HTERT RPE-1 (cell line): ENCODE measurements around the gene ELF4.

Source experiments
- in situ Hi-C: fragments of 300-500 bp; cut with MboI; formaldehyde crosslinking; loops from 4 replicates; pipeline ENCODE4 v1.14.3; 2020; ENCODE audit warnings: low sequenced_read_pairs

The ELF4 gene

GRCh38 chrX:130085551-130086446 is 24.5 kb downstream of the ELF4 start:
- in situ Hi-C loops = no loop called here

- in situ Hi-C loops = no loop called here
Observed at GRCh38 chrX:130084631-130085237, 25.6 kb downstream of the ELF4 start.

GRCh38 chrX:130083656-130084382 is 26.5 kb downstream of the ELF4 start:
- in situ Hi-C loops = no loop called here

GRCh38 chrX:130083107-130083490 is 27.2 kb downstream of the ELF4 start:
- in situ Hi-C loops = no loop called here

GRCh38 chrX:130082244-130083106 is 27.8 kb downstream of the ELF4 start:
- in situ Hi-C loops = no loop called here

- in situ Hi-C loops = no loop called here
Observed at GRCh38 chrX:130081421-130082045, 28.8 kb downstream of the ELF4 start.

GRCh38 chrX:130080791-130081367 is 29.4 kb downstream of the ELF4 start:
- in situ Hi-C loops = no loop called here

- in situ Hi-C loops = no loop called here
Observed at GRCh38 chrX:130079824-130080406, 30.4 kb downstream of the ELF4 start.

GRCh38 chrX:130075777-130076176 is 34.5 kb downstream of the ELF4 start:
- in situ Hi-C loops = no loop called here

GRCh38 chrX:130072345-130072740 is 38.0 kb downstream of the ELF4 start:
- in situ Hi-C loops = no loop called here

- in situ Hi-C loops = no loop called here
Observed at GRCh38 chrX:130071611-130072344, 38.5 kb downstream of the ELF4 start.

- in situ Hi-C loops = no loop called here
Observed at GRCh38 chrX:130066975-130067615, 43.2 kb downstream of the ELF4 start.

- in situ Hi-C loops = no loop called here
Observed at GRCh38 chrX:130060122-130061069, 49.9 kb downstream of the ELF4 start.

- in situ Hi-C loops = no loop called here
Observed at GRCh38 chrX:130058652-130059051, 51.6 kb downstream of the ELF4 start.

- in situ Hi-C loops = no loop called here
Observed at GRCh38 chrX:130057209-130057608, 53.1 kb downstream of the ELF4 start.

- in situ Hi-C loops = no loop called here
Observed at GRCh38 chrX:130055899-130056298, 54.4 kb downstream of the ELF4 start.

GRCh38 chrX:130055103-130055502 is 55.2 kb downstream of the ELF4 start:
- in situ Hi-C loops = no loop called here
